ENCODE results near the gene SPINK14.

SPINK14 gene

GRCh38 chr5:148168246-148168645 is at the start of gene SPINK14:
TSS of gene SPINK14 (plus strand) at chr5:148168546. CDS start at chr5:148169733, 1,187 bp downstream.
- DNase-seq: no peak

GRCh38 chr5:148120317-148120716 is 48.0 kb upstream of the SPINK14 start:
- DNase-seq: no peak

- DNase-seq: no peak
Measured at GRCh38 chr5:148125641-148126040, 42.7 kb upstream of the SPINK14 start.

- DNase-seq: no peak
Measured at GRCh38 chr5:148135091-148136048, 33.0 kb upstream of the SPINK14 start.

GRCh38 chr5:148140846-148141245 is 27.5 kb upstream of the SPINK14 start:
- DNase-seq: no peak

GRCh38 chr5:148141645-148142044 is 26.7 kb upstream of the SPINK14 start:
- no peak for DNase-seq

- no peak for DNase-seq
Measured at GRCh38 chr5:148145916-148146315, 22.4 kb upstream of the SPINK14 start.

GRCh38 chr5:148146487-148146886 is 21.9 kb upstream of the SPINK14 start:
- DNase-seq: no peak

GRCh38 chr5:148147415-148147814 is 20.9 kb upstream of the SPINK14 start:
- no peak for DNase-seq

- no peak for DNase-seq
Measured at GRCh38 chr5:148151872-148152271, 16.5 kb upstream of the SPINK14 start.

GRCh38 chr5:148152781-148153180 is 15.6 kb upstream of the SPINK14 start:
- no peak for DNase-seq

GRCh38 chr5:148156609-148157008 is 11.7 kb upstream of the SPINK14 start:
- no peak for DNase-seq

- no peak for DNase-seq
Measured at GRCh38 chr5:148162038-148162437, 6.3 kb upstream of the SPINK14 start.

GRCh38 chr5:148163345-148163744 is 5.0 kb upstream of the SPINK14 start:
- no peak for DNase-seq

- no peak for DNase-seq
Measured at GRCh38 chr5:148166550-148167283, 1.6 kb upstream of the SPINK14 start.

GRCh38 chr5:148172377-148172776 is 4.0 kb downstream of the SPINK14 start:
- DNase-seq: no peak

- no peak for DNase-seq
Measured at GRCh38 chr5:148176480-148176879, 8.1 kb downstream of the SPINK14 start.

GRCh38 chr5:148177207-148177606 is 8.9 kb downstream of the SPINK14 start:
- DNase-seq: no peak

GRCh38 chr5:148179234-148179824 is 11.0 kb downstream of the SPINK14 start:
- DNase-seq: no peak

- no peak for DNase-seq
Measured at GRCh38 chr5:148186248-148187003, 18.1 kb downstream of the SPINK14 start.

- no peak for DNase-seq
Measured at GRCh38 chr5:148191010-148191409, 22.7 kb downstream of the SPINK14 start.

GRCh38 chr5:148193202-148193601 is 24.9 kb downstream of the SPINK14 start:
- DNase-seq: no peak

GRCh38 chr5:148201151-148201550 is 32.8 kb downstream of the SPINK14 start:
- DNase-seq: no peak
